KMS-11 (cell line): ENCODE data around the gene ARHGEF19.
"Not testable (repeated sequence)": the region's sequence is repeated elsewhere in the genome, so short reads cannot be mapped to it uniquely, and the experiment has no call there.

ENCODE experiments used
- H2AFZ ChIP-seq: fragments of 200-600 bp; sonication (generic); 2 replicates; pipeline ENCODE4 v1.6.1; 2016; ENCODE audit warnings: antibody characterized with exemption, mixed run types, low read depth
- H3K27ac ChIP-seq: fragments of 200-600 bp; sonication (generic); 2 replicates; pipeline ENCODE4 v1.6.1; 2016; ENCODE audit warnings: mild to moderate bottlenecking, mixed run types
- H3K27me3 ChIP-seq: fragments of 200-600 bp; sonication (generic); 2 replicates; pipeline ENCODE4 v1.6.1; 2017; ENCODE audit warnings: mild to moderate bottlenecking, low read depth, mixed run types, moderate library complexity; ENCODE audit not compliant: insufficient read depth
- H3K36me3 ChIP-seq: fragments of 200-600 bp; sonication (generic); 2 replicates; pipeline ENCODE4 v1.6.1; 2017; ENCODE audit warnings: mild to moderate bottlenecking, mixed run types; ENCODE audit not compliant: insufficient read depth
- H3K4me1 ChIP-seq: fragments of 200-600 bp; sonication (generic); 2 replicates; pipeline ENCODE4 v1.6.1; 2016; ENCODE audit warnings: mild to moderate bottlenecking, low read depth, mixed run types; ENCODE audit not compliant: poor library complexity, severe bottlenecking
- H3K4me2 ChIP-seq: fragments of 200-600 bp; sonication (generic); 2 replicates; pipeline ENCODE4 v1.7.0; 2016; ENCODE audit warnings: mild to moderate bottlenecking, mixed run types
- H3K4me3 ChIP-seq: fragments of 200-600 bp; sonication (generic); IDR thresholded peaks from 2 replicates; pipeline ENCODE4 v1.6.1; 2017; ENCODE audit warnings: low read depth, low read length, mixed read lengths; ENCODE audit not compliant: insufficient read depth
- H3K79me2 ChIP-seq: fragments of 200-600 bp; sonication (generic); 2 replicates; pipeline ENCODE4 v1.6.1; 2016; ENCODE audit warnings: low read depth, mixed run types; ENCODE audit not compliant: insufficient read depth
- H3K9ac ChIP-seq: fragments of 200-600 bp; sonication (generic); 2 replicates; pipeline ENCODE4 v1.6.1; 2016; ENCODE audit warnings: mild to moderate bottlenecking, mixed run types
- H4K20me1 ChIP-seq: fragments of 200-600 bp; sonication (generic); 2 replicates; pipeline ENCODE4 v1.6.1; 2016; ENCODE audit warnings: mild to moderate bottlenecking, mixed run types; ENCODE audit not compliant: insufficient read depth
- TF ChIP-seq, protein P1 (sequence below): fragments of 200-600 bp; sonication (generic); conservative IDR thresholded peaks from 2 replicates; pipeline ENCODE4 v1.6.1; 2017; ENCODE audit warnings: low read depth, mild to moderate bottlenecking, antibody characterized with exemption, low read length, moderate library complexity, mixed read lengths

ARHGEF19 gene

DNA sequence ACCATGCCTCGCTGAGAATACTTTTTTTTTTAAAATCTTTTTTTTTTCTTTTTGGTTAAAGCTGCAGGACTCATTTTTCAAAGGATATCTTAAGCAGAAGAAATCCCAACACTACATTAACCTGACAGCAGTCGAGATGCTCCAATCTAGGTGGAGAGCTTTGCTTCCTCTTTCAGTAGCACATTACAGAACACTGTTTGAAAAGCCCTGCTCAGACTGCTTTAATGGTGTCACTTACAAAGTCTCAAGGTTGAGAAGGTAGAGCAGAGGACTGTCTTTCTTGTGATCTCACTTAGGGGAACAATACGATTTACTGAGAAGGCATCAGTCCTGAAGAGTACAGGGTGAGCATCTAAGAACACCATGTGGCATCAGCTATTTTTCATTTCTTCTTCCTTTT is 45.5 kb upstream of the ARHGEF19 start:
- Histone ChIP-seq H2AFZ (no peak overlapping the region), H3K27me3 (no peaks in the 10 kb centered on the region), H3K79me2 (no peaks in the 10 kb centered on the region), H3K36me3 (no peaks in the 10 kb centered on the region), H3K4me1 (peaks cover 22% of the 10 kb centered on the region), H3K9ac (no peak overlapping the region), H3K4me3 (no peak overlapping the region), H3K27ac (no peak overlapping the region), H3K4me2 (no peak overlapping the region), H4K20me1 (no peaks in the 10 kb centered on the region)
- TF ChIP-seq, protein P1, sequence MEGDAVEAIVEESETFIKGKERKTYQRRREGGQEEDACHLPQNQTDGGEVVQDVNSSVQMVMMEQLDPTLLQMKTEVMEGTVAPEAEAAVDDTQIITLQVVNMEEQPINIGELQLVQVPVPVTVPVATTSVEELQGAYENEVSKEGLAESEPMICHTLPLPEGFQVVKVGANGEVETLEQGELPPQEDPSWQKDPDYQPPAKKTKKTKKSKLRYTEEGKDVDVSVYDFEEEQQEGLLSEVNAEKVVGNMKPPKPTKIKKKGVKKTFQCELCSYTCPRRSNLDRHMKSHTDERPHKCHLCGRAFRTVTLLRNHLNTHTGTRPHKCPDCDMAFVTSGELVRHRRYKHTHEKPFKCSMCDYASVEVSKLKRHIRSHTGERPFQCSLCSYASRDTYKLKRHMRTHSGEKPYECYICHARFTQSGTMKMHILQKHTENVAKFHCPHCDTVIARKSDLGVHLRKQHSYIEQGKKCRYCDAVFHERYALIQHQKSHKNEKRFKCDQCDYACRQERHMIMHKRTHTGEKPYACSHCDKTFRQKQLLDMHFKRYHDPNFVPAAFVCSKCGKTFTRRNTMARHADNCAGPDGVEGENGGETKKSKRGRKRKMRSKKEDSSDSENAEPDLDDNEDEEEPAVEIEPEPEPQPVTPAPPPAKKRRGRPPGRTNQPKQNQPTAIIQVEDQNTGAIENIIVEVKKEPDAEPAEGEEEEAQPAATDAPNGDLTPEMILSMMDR, result no peak

DNA sequence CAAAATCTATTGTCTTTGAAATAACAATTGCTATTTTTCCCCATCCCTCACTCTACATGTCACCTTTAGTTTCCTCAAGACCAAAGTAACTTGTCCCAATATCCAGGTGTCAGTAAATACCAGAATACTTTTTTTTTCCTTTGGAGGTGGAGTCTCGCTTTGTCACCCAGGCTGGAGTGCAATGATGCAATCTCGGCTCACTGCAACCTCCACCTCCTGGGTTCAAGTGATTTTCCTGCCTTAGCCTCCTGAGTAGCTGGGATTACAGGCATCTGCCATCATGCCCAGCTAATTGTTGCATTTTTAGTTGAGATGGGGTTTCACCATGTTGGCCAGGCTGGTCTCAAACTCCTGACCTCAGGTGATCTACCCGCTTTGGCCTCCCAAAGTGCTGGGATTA is 45.1 kb upstream of the ARHGEF19 start:
- H3K9ac ChIP-seq, H3K4me2 ChIP-seq, H3K27ac ChIP-seq, H3K4me3 ChIP-seq, H3K36me3 ChIP-seq, H4K20me1 ChIP-seq, H3K27me3 ChIP-seq, H2AFZ ChIP-seq, H3K79me2 ChIP-seq: not testable (repeated sequence)
- H3K4me1 ChIP-seq, result peaks cover 22% of the 10 kb centered on the region

DNA sequence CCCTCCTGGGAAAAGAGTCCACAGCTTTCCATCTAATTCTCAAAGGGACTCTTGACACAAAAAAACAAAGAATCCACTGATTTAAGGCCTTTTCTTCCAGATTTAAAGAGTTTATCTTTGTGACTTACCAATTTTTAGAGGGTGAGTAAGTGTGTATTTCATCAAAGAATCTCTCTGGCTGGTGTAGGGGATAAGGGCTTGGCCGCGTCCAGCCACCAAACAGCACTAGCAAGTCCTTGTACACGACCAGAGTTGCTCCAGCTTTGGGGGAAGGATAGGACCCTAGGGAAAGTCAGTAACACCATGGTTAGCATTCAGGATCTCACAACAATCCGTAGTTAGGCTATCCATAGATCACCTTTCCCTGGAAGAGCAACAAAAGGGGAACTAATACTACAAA is 44.0 kb upstream of the ARHGEF19 start:
- no peak overlapping the region for H3K4me2 ChIP-seq
- no peaks in the 10 kb centered on the region for H3K36me3 ChIP-seq
- no peak overlapping the region for H3K9ac ChIP-seq
- H3K4me1 ChIP-seq, result peaks cover 25% of the 10 kb centered on the region
- TF ChIP-seq, protein P1, result no peak
- H3K27ac ChIP-seq, result no peak overlapping the region
- no peaks in the 10 kb centered on the region for H4K20me1 ChIP-seq
- H3K27me3 ChIP-seq, result no peaks in the 10 kb centered on the region
- H3K79me2 ChIP-seq, result no peaks in the 10 kb centered on the region
- no peak overlapping the region for H2AFZ ChIP-seq
- no peak overlapping the region for H3K4me3 ChIP-seq

DNA sequence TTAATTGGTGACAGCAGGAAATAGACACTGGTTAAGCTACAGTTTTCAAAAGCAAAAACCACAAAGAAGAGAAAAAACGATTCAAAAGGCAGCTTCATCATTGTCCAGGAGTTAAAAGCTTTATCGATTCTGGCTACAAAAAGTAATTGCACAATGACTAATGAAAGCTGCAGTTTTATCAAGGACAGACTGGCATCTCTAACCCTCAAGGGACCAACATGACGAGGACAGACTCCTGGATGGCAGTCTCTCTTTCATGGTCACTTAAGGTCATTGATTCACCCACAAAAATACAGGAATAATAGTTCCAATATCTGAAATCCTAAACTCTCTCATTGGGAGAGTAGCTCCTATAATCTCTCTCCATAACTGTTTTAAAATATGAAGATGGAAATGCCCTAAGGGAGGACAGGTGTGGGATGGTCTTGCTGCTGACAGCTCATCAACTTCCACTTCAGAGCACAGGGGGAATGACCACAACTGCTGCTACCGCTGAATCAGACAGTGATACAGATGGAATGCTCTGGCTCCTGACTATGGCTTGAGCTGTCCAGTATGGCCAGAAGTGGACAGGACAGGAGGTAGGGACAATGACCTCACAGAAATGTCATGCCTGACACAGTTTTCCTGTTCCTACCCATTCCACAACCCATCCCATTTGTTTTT is 41.9 kb upstream of the ARHGEF19 start:
- H3K79me2 ChIP-seq, result no peaks in the 10 kb centered on the region
- H3K4me3 ChIP-seq, result no peak overlapping the region
- H3K36me3 ChIP-seq, result no peaks in the 10 kb centered on the region
- H3K27ac ChIP-seq, result peak overlapping the region; percentile 24; the same call in 1 of the 2 replicates
- no peak overlapping the region for H3K9ac ChIP-seq
- no peak overlapping the region for H3K4me2 ChIP-seq
- H4K20me1 ChIP-seq, result no peaks in the 10 kb centered on the region
- peaks cover 46% of the 10 kb centered on the region for H3K4me1 ChIP-seq
- H3K27me3 ChIP-seq, result no peaks in the 10 kb centered on the region
- no peak overlapping the region for H2AFZ ChIP-seq
- TF ChIP-seq, protein P1, result no peak

DNA sequence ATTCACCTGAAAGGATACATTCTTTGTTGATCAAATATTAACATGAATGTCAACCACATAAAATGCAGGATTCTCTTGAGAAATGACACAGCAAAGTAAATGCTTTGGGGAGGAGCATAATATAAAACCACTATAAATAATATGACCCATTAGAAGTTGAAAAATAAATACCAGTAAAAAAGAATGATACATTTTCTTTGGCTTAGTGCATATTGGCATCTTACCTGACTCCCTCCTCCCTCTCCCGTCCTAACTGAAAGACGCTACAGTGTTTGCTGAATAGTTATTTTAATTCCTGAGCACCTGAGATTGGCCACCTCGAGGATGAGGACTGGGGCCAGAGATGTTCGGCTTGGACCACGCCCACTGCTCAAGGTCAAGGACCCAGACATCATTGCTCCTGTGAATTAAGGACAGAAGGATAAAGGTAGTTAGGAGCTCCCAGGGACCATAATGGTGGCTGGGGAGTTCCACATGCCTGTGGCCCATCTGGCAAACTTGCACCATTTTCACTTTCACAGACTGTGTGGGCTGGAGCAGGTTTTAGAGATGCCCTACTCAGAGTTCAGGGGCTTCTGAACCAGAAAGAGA is 41.0 kb upstream of the ARHGEF19 start:
- peaks cover 56% of the 10 kb centered on the region for H3K4me1 ChIP-seq
- TF ChIP-seq, protein P1, result no peak
- no peaks in the 10 kb centered on the region for H4K20me1 ChIP-seq
- no peaks in the 10 kb centered on the region for H3K79me2 ChIP-seq
- no peak overlapping the region for H3K9ac ChIP-seq
- H3K27me3 ChIP-seq, result no peaks in the 10 kb centered on the region
- H2AFZ ChIP-seq, result no peak overlapping the region
- H3K36me3 ChIP-seq, result no peaks in the 10 kb centered on the region
- no peak overlapping the region for H3K4me2 ChIP-seq
- H3K27ac ChIP-seq, result no peak overlapping the region
- no peak overlapping the region for H3K4me3 ChIP-seq
